GM08714 (cell line): ENCODE measurements around the gene PNMA6F.
"Not testable (repeated sequence)": the region's sequence is repeated elsewhere in the genome, so short reads cannot be mapped to it uniquely, and the experiment has no call there.

Experiments used
- H3K4me3 ChIP-seq: fragments of 200-500 bp; sonication (Bioruptor generic); 2 replicates; pipeline ENCODE4 v1.5.1; 2014; ENCODE audit warnings: mild to moderate bottlenecking, low read length, inconsistent platforms
- ZNF274 ChIP-seq: IDR thresholded peaks from 2 replicates; pipeline ENCODE4 v1.6.1; 2012; ENCODE audit warnings: mild to moderate bottlenecking, low read depth, low read length

Gene PNMA6F

DNA sequence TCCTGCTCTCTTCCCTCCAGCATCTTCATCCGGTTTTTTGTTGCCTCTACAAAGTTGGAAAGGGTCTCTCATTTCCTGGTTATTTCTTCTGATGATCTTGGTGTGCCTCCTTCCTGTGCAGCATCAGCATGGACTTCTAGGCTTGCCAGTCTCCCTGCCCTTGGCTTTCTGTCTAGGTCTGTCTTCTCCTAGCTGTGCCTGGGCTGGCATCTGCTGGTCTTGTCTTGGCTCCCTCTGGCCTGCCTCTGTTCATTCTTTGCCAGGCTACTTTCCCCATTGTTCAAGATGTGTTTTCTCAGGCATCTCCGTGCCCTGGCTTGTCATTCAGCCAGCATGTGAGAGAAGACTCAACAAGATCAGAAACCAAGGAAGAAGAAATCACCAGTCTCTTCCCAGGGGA lies 22.1 kb upstream of the PNMA6F start:
- no peak for TF ChIP-seq ZNF274
- H3K4me3 ChIP-seq, result no peak overlapping the region

DNA sequence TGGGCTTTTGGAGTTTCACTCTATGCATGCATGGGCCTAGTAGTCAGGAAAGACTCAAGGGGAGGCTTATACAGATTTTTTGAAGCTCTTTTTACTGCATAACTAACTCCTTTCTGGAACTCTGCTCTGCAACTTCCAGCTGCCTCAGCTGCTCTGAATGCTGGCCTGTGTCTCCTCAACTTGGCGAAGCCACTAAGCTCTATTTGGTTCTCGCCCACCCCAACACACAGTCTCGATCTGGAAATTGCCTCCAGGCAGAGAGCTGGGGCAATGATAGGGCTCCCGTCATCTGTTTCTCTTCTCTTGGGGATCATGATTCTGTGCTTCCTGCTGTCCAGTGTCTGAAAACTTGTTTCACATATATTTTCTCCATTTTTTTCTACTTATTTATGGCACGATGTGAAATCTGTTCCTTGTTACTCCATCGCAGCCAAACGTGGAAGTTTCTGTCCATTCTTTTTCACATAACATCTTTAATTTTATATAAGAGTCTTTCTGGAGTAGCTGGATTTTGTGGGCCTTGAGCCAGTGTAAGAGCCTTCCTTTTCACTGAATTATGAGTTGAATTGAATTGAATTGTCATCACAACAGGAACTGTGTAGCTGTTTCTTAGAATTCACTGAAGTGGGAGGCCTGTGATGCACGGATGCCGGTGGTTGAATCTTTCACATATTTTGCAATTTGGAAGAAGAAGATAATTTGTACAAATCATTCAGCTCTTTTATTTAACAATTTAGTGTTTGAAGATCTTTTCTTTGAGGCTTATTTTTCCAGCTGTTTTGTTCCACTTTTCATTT lies 21.4 kb upstream of the PNMA6F start:
- TF ChIP-seq ZNF274, result no peak
- H3K4me3 ChIP-seq, result no peak overlapping the region

- H3K4me3 ChIP-seq, result no peak overlapping the region
- TF ChIP-seq ZNF274, result no peak
Measured at GRCh38 chrX:153340111-153340510, 18.5 kb upstream of the PNMA6F start.

DNA sequence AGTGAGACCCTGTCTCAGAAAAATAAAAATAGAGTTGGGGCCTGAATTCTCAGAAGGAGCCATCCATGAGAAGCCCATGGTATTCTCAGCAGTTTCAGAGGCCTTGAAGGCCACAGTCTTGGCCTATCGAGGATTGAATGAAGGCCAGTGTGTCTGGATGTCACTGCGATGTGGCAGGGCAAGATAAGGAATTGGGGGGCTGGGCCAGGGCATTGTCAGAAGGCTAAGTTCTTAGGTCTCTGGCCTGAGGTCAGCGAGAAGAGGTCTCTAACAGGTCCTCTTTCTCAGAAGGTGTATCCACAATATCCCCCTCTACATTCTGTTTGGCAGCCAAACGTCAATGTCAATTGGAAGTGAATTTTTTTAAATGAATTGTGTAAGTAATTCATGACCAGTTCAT lies 18.1 kb upstream of the PNMA6F start:
- no peak for TF ChIP-seq ZNF274
- no peak overlapping the region for H3K4me3 ChIP-seq

- H3K4me3 ChIP-seq, result no peak overlapping the region
- no peak for TF ChIP-seq ZNF274
Measured at GRCh38 chrX:153338836-153339235, 17.3 kb upstream of the PNMA6F start.

DNA sequence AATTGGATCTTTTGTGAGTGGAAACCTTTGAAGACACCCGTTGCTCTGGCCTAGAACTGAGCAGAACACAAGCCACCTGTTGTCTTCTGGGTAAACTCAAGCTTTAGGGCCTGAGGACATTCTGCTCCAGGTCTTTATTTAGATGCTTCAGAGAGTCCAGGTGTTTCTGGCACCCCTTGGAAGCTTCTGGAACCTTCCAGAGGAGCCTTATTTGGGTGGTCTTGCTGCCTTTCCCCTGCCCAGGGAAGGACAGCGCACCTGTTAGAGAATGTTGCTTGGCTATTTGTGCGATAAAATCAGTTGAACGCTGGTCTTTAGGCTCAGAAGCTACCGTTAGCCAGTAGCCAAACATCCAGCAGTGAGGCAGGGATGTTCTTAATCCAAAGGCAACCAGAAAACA lies 15.4 kb upstream of the PNMA6F start:
- no peak overlapping the region for H3K4me3 ChIP-seq
- TF ChIP-seq ZNF274, result no peak

DNA sequence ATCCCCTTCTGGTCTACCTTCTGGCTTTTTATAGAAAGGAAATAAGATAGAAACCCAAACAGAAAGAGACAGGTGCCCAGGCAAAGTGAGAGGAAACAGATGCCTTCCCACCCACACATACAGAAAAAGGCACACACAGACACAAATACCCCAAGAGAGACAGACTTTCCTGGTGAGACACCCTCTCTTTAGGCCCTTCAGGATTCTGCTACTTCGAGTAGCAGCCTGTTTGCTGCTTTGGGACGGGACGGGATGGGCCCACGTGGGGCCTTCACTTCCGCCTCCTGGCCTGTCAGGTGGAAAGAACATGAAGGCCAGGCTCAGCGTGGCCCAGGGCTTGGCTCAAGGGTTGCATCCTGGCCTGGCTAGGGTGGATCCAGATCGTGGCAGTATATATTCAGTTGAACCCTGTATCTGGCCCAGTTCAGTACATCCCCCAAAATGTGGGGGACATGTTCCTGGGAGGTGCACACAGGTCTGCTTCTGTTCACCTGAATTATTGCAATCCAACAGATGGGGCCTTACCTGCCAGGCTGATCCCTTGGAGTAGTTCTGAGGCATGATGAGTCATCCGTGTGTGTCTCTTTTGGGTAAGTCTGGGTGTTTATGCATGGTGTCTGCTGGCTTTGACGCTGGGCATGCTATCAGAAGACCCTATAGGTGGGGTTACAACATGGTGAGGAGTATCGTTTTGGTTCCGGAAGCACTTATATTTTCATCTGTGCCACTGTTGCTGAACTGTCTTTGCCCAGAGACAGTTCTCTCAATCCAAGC lies 14.7 kb upstream of the PNMA6F start:
- H3K4me3 ChIP-seq, result peak overlapping the region; percentile 11; the same call in 1 of the 2 replicates

GRCh38 chrX:153334654-153335295 lies 13.2 kb upstream of the PNMA6F start:
- H3K4me3 ChIP-seq, result peak overlapping the region; percentile 79
- no peak for TF ChIP-seq ZNF274

More for the DNA sequence above, 14.7 kb upstream of the PNMA6F start:
- no peak for TF ChIP-seq ZNF274

GRCh38 chrX:153333821-153334653 lies 12.5 kb upstream of the PNMA6F start, which contains the start of gene ZNF275:
ZNF275 (plus strand) TSS chrX:153334153; CDS start chrX:153336680, 2,527 bp downstream.
- TF ChIP-seq ZNF274, result no peak
- peak within 1 kb of the TSS; percentile 79 for H3K4me3 ChIP-seq

GRCh38 chrX:153333266-153333665 lies 11.7 kb upstream of the PNMA6F start:
- H3K4me3 ChIP-seq, result no peak overlapping the region; the same call in 1 of the 2 replicates

GRCh38 chrX:153327561-153327960 lies 6.0 kb upstream of the PNMA6F start:
- no peak for TF ChIP-seq ZNF274
- no peak overlapping the region for H3K4me3 ChIP-seq

More at GRCh38 chrX:153333266-153333665, 11.7 kb upstream of the PNMA6F start:
- TF ChIP-seq ZNF274, result no peak

- no peak for TF ChIP-seq ZNF274
- H3K4me3 ChIP-seq, result no peak overlapping the region
Measured at GRCh38 chrX:153320555-153321184, 897 bp downstream of the PNMA6F start.

DNA sequence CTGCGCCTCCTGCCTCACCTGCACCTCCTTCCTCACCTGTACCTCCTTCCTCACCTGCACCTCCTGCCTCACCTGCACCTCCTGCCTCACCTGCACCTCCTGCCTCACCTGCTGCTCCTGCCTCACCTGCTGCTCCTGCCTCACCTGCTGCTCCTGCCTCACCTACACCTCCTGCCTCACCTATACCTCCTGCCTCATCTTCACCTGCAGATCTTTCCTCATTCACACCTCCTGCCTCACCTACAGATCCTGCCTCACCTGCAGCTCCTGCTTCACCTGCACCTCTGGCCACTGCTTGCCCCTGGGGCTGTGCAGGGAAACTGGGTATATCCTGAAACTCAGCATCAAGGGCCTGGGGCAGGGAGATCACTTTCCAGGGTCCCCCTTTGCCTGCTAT lies 1.5 kb downstream of the PNMA6F start:
- H3K4me3 ChIP-seq, result not testable (repeated sequence)
